Stomach (tissue), 9 donors: ENCODE results near the gene COL21A1. TPM values are rescaled to one million over a fixed set of nuclear protein-coding genes. Genes with fewer than 3 reads are reported as not detected.

Source experiments
- DNase-seq, 2 donors: peaks; one replicate each; pipeline versions ENCODE4 v3.0.0 to v3.0.0-alpha.2; 2013 to 2019
- H3K27ac ChIP-seq, 5 donors: fragments of 200-600 bp in 4 of 5; sonication (generic) in 4 of 5; one replicate each; pipeline ENCODE4 v1.5.1; 2013 to 2019; ENCODE audit warnings: mild to moderate bottlenecking in 1 of 5, moderate library complexity in 1 of 5
- H3K27me3 ChIP-seq, 3 donors: fragments of 200-600 bp; sonication (generic); one replicate each; pipeline ENCODE4 v1.5.1; 2017 to 2019; ENCODE audit warnings: mixed run types in 1 of 3
- H3K36me3 ChIP-seq, 4 donors: fragments of 200-600 bp; sonication (generic); 1 replicate in 3 of 4; 2 replicates in 1 of 4; pipeline ENCODE4 v1.5.1; 2016 to 2019
- H3K4me1 ChIP-seq, 4 donors: fragments of 200-600 bp; sonication (generic); one replicate each; pipeline ENCODE4 v1.5.1; 2016 to 2019
- H3K4me3 ChIP-seq, 4 donors: fragments of 200-600 bp; sonication (generic) in 3 of 4; one replicate each; pipeline ENCODE4 v1.5.1; 2016 to 2019; ENCODE audit warnings: mild to moderate bottlenecking in 1 of 4
- H3K9me3 ChIP-seq, 4 donors: fragments of 200-600 bp; sonication (generic); one replicate each; pipeline ENCODE4 v1.5.1; 2016 to 2019
- CTCF ChIP-seq, 7 experiments: fragments of 450-650 bp in 4 of 7; fragments of 200-600 bp in 3 of 7; sonication (generic) in 3 of 7; IDR thresholded peaks; one replicate each; pipeline ENCODE4 v1.5.1; 2016 to 2019; ENCODE audit warnings: antibody characterized with exemption in 7 of 7, control low read depth in 2 of 7, mild to moderate bottlenecking in 1 of 7
- EP300 ChIP-seq: sonication (generic); formaldehyde crosslinking; IDR thresholded peaks from one replicate; pipeline ENCODE4 v1.6.1; 2017; ENCODE audit warnings: antibody characterized with exemption
- POLR2A ChIP-seq, 4 donors: fragments of 450-650 bp; IDR thresholded peaks; one replicate each; pipeline ENCODE4 v1.6.1; 2016; ENCODE audit warnings: antibody characterized with exemption in 4 of 4, control low read depth in 2 of 4, mild to moderate bottlenecking in 1 of 4, moderate library complexity in 1 of 4
- POLR2AphosphoS5 ChIP-seq, 3 donors: sonication (generic); formaldehyde crosslinking; IDR thresholded peaks; one replicate each; pipeline ENCODE4 v1.6.1; 2016; ENCODE audit warnings: antibody characterized with exemption in 3 of 3
- WGBS, 5 donors: extraction: QIAGEN DNeasy Blood & Tissue Kit in 3 of 5; methylation state at CpG; one replicate each; pipeline versions ENCODE4 v1.1.5 to v1.1.7; 2013 to 2018; 5-methylcytosine and 5-hydroxymethylcytosine counted together
- intact Hi-C: fragments of 100-400 bp; cut with DNase I; formaldehyde crosslinking; loops from one replicate; pipeline ENCODE4 v1.15.1; 2023; ENCODE audit warnings: low total_unique reads
- polyA plus RNA-seq, 3 donors: library from polyadenylated mRNA; stranded (reverse); fragments of 200-250 nt; gene quantifications; one replicate each; pipeline ENCODE4 v1.2.3, GENCODE V29; 2013
- total RNA-seq, 5 donors: library from RNA; depleted of rRNA; stranded (reverse); fragments of >200 nt; gene quantifications; one replicate each; pipeline versions ENCODE4 v1.1.0 to v1.2.3, GENCODE V29; 2014 to 2016
- donor health status: healthy with polysubstance abuse.
- donor health status: Bipolar disorder and iron deficiency.
- donor health status: healthy.

Gene COL21A1
- total and polyA plus RNA-seq, 8 donors = 0.31 to 69.4 (median 4.1) TPM; not detected in 1

- 60 to 80% (median 67%) methylated on average over 1 of the region's 1 CpG for WGBS, 5 donors
- H3K27ac ChIP-seq = no peak overlapping the region
- intact Hi-C loops = no loop called here
- no peak for TF ChIP-seq CTCF (IDR thresholded peaks at IDR 0.05)
- no peak for TF ChIP-seq POLR2A (IDR thresholded peaks at IDR 0.05)
- no peak for TF ChIP-seq EP300
- TF ChIP-seq POLR2AphosphoS5 (IDR thresholded peaks at IDR 0.05) = no peak
- no peak for DNase-seq
- H3K27me3 ChIP-seq = no peaks in the 10 kb centered on the region
- H3K9me3 ChIP-seq = no peaks in the 10 kb centered on the region
- H3K36me3 ChIP-seq = no peaks in the 10 kb centered on the region
- H3K4me1 ChIP-seq = no peaks in the 10 kb centered on the region
- H3K4me3 ChIP-seq = no peak overlapping the region
Measured at GRCh38 chr6:56255349-56255748, 8.0 kb upstream of the COL21A1 start.

GRCh38 chr6:56250266-56250665, 2.9 kb upstream of the COL21A1 start:
- peak in 1 of 2 donors; percentile 29 for DNase-seq
- 40 to 73% (median 44%) methylated on average over 1 to 2 of the region's 2 CpGs for WGBS, 5 donors
- peaks cover 0 to 26% (median 9%) of the 10 kb centered on the region in 4 donors for H3K4me1 ChIP-seq
- H3K36me3 ChIP-seq = no peaks in the 10 kb centered on the region
- peaks cover 0 to 15% (median 11%) of the 10 kb centered on the region in 3 donors for H3K27me3 ChIP-seq
- intact Hi-C loops = no loop called here
- H3K27ac ChIP-seq = no peak overlapping the region
- no peaks in the 10 kb centered on the region for H3K9me3 ChIP-seq
- no peak overlapping the region for H3K4me3 ChIP-seq
- no peak for TF ChIP-seq EP300
- no peak for TF ChIP-seq POLR2AphosphoS5 (IDR thresholded peaks at IDR 0.05)
- TF ChIP-seq POLR2A (IDR thresholded peaks at IDR 0.05) = no peak
- no peak for TF ChIP-seq CTCF (IDR thresholded peaks at IDR 0.05)

DNA sequence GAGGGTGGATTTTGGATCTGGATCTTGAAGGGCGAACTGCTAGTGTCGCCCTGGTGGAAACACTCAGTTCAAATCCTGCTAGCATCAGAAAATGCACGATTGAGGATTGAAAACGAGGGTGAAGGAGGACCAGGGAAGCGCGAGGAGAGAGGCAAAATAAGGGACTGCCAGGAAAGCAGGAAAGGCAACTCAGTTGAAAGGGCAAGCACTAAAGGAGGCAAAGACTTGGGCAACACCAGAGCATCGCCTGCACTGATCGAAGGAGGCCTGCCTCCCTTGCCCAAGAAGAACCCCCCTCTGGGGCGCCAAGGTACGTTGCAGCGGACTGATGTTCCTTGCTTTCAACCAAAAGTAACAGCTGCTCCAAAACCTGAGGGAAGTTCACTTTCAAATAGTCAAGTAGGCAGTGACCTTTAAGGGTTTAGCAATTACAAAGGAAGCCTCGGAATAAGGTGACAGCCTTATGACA, 308 bp upstream of the COL21A1 start:
- Histone ChIP-seq H3K4me3 (peak overlapping the region; percentile 47 to 51 (median 48)), H3K9me3 (no peaks in the 10 kb centered on the region), H3K27ac (peak overlapping the region in 3 of 5 donors; percentile 25 to 68 (median 56)), H3K4me1 (peaks cover 0 to 37% (median 9%) of the 10 kb centered on the region in 4 donors), H3K27me3 (peaks cover 0 to 15% (median 11%) of the 10 kb centered on the region in 3 donors), H3K36me3 (no peaks in the 10 kb centered on the region)
- intact Hi-C loops = no loop called here
- DNase-seq = no peak
- no peak for TF ChIP-seq EP300
- TF ChIP-seq POLR2AphosphoS5 (IDR thresholded peaks at IDR 0.05) = no peak
- no peak for TF ChIP-seq CTCF (IDR thresholded peaks at IDR 0.05)
- TF ChIP-seq POLR2A (IDR thresholded peaks at IDR 0.05) = no peak
- 19 to 33% (median 26%) methylated on average over 12 of the region's 12 CpGs for WGBS, 5 donors

DNA sequence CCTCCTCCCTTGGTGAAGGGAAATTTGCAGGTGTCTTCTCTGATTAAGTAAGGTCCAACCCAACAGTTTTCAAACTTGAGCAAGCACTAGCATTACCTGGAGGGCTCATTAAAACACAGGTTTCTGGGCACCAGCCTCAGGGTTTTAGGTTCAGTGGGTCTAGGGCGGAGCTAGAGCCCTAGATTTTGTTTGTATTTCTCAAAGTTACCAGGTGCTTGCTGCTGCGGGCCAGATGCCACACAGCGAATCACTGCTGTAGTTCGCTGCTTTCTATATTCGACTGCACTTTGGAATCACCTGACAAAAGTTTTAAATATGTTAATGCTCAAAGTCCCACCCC, 869 bp downstream of the COL21A1 start:
- Histone ChIP-seq H3K27me3 (peaks cover 0 to 15% (median 11%) of the 10 kb centered on the region in 3 donors), H3K27ac (peak overlapping the region in 2 of 5 donors; percentile 56 to 68), H3K4me3 (peak overlapping the region; percentile 47 to 51 (median 48)), H3K4me1 (peaks cover 0 to 46% (median 9%) of the 10 kb centered on the region in 4 donors), H3K36me3 (no peaks in the 10 kb centered on the region), H3K9me3 (no peaks in the 10 kb centered on the region)
- WGBS, 5 donors = 13 to 40% (median 22%) methylated on average over 5 of the region's 5 CpGs
- no peak for TF ChIP-seq CTCF (IDR thresholded peaks at IDR 0.05)
- no peak for TF ChIP-seq EP300
- no peak for TF ChIP-seq POLR2A (IDR thresholded peaks at IDR 0.05)
- TF ChIP-seq POLR2AphosphoS5 (IDR thresholded peaks at IDR 0.05) = no peak
- DNase-seq = no peak
- intact Hi-C loops = no loop called here
